ENCODE data around the gene FAM107B.

FAM107B gene

GRCh38 chr10:14618674-14619073 lies 156.0 kb downstream of the FAM107B start:
- no peak for DNase-seq

DNA sequence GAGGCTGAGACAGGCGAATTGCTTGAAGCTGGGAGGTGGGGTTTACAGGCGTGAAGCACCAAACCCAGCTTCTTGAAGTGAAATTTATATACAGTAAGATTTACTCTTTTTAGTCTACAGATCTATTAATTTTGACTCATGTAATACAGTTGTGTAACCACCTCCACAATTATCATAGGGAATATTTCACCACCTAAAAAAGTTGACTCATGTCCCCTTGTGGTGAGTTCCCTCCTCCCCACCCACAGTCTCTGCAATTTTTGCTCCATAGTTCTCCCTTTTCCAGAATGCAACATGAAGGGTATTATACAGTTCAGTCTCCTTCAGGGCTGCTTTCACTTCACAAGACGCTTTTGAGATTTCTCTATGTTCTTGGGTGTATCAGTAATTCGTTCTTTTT lies 156.8 kb downstream of the FAM107B start:
- peak; percentile 69 for DNase-seq

GRCh38 chr10:14616955-14617730 lies 157.6 kb downstream of the FAM107B start:
- peak; percentile 44 for DNase-seq

GRCh38 chr10:14616465-14616864 lies 158.2 kb downstream of the FAM107B start:
- DNase-seq: no peak

DNA sequence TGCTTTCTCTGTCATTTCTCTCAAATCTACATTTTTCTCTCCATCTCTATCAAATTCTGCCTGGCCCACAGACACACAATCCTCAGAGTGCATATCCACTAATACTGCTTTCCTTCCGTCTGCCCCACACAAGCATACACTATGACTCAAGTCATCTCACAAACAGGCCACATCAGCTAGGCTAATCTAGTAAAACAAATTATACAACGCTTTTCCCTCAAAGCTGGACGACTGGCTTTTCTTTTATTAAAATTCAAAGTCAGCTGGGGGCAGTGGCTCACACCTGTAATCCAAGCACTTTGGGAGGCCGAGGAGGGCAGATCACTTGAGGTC lies 161.1 kb downstream of the FAM107B start:
- no peak for DNase-seq

- DNase-seq: peak; percentile 67
These were observed 161.7 kb downstream of the FAM107B start for GRCh38 chr10:14612873-14613587.

GRCh38 chr10:14611968-14612693 lies 162.6 kb downstream of the FAM107B start:
- no peak for DNase-seq

GRCh38 chr10:14609178-14609577 lies 165.5 kb downstream of the FAM107B start:
- no peak for DNase-seq

DNA sequence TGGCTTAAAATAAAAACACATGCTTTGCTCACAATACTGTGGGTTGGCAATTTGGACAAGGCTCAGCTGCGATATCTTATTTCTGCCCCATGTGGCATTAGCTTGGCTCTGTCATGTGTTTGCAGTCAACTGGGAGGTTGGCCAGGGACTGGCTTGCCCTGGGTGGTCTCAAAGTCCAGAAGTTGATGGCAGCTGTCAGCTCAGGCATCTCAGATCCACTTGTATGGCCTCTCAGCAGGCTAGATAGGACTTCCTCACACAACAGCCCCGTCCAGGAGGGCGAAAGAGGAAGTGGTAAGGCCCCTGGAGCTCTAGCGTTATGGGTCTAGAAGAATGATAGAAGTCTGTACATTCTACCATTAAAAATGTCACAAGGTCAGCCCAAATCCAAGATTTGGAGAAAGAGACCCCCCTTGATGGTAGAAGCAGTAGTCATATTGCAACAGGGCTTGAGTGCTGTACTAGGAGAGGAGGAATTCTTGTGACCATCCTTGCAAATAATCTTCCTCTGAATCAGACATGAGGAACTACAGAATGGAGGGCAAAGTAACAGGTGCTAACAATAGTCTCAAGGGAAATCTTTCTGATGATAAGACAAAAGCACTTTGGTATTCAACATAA lies 166.2 kb downstream of the FAM107B start:
- peak; percentile 91 for DNase-seq

DNA sequence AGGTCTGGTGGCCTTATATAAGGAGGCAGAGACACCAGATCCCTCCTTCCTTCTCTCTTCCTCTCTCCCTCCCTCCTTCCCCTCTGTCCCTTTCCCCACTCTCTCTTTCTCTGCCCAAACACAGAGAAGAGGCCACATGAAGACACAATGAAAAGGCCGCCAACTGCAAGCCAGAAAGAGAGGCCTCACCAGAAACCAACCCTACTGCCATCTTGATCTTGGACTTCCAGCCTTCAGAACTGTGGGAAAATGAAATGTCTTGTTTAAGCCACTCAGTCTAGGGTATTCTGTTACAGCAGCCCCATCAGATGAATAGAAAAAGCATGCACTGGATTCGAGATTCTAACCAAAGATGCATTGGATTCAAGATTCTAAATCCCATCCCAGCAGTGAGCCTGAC lies 168.1 kb downstream of the FAM107B start:
- no peak for DNase-seq

GRCh38 chr10:14605231-14605925 lies 169.3 kb downstream of the FAM107B start:
- no peak for DNase-seq

DNA sequence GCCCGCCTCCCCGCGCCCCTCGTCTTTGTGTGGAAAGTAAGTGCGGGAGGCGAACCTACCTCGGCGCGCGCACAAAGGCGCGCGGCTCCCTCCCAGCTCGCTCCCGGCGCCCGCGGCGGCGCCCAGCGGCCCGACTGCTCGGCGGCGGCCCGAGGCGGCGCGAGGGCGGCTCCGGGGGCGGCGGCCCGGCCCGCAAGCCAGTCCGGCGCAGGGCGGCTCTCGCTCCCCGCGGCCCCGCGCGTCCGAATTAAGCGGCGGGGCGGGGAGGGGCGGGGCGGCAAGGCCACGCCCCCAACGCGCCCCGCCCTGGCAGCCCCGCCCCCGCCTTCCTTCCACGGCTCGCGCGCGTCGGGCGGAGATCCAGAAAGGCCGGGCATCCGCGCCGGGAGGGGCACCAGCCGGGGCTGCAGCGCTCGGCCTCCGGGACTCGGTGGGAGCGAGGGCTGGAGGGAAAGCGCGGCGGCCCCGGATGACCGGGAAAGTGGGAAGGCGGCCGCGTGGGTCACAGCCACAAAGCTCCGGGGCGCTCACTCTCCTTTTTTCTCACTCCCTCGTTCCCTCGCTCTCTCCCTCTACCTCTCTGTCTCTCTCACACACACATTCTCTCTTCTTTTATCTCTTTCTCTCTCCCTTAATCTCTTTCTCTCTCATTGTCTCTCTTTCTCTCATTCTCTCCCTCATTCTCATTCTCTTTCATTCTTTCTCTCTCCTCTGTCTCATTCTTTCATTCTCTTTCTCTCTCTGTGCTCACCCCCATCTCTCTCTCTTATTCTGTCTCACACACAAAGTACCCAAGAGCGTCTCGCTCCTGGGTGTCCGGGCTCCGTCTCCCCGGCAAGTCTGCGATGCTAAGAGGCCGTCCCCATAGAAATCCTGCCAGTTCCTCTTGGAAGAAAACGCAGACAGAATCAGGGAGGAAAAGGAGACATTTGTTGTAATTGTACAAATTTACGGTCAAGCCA lies 170.2 kb downstream of the FAM107B start:
- DNase-seq: peak; percentile 87

GRCh38 chr10:14603534-14604102 lies 171.1 kb downstream of the FAM107B start:
- DNase-seq: peak; percentile 46

- no peak for DNase-seq
These were observed 171.7 kb downstream of the FAM107B start for GRCh38 chr10:14602807-14603533.

GRCh38 chr10:14601872-14602725 lies 172.6 kb downstream of the FAM107B start:
- peak; percentile 67 for DNase-seq

DNA sequence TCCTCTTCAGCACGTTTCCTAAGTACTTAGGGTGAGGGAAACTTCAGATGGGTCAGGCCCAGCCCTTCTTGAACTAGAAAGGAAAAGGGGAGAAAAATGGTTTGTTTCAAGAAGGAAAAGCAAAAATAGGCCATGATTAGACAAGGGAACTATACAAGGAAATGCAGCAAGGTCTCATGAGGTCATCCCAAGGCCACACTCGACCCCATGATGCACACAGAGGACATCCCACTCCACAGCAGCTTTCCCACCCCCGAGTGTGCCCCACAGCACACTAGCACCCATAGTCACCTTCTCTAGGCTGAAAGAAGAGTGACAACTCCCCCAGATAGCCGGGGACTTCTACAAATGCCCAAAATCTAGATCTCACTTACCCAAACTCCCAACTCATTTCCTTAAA lies 173.4 kb downstream of the FAM107B start:
- no peak for DNase-seq

DNA sequence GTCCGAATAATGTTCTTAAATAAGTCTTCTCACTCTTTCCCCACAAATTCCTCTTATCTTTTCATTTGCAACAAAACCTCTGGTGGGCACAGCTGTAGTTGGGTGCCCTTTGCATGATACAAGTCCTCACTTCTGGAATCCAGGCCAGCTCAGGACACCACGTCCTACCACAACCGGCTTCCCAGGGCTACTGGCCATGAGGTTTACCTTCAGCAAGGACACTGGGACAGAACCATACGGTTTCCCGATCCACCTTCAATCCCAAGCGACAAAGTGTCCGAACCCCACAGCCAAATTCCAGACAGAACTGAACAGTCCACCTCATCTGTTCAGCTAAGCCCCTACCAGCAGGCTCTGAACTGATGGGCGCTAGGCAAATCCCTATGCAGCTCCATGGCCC lies 174.6 kb downstream of the FAM107B start:
- no peak for DNase-seq

DNA sequence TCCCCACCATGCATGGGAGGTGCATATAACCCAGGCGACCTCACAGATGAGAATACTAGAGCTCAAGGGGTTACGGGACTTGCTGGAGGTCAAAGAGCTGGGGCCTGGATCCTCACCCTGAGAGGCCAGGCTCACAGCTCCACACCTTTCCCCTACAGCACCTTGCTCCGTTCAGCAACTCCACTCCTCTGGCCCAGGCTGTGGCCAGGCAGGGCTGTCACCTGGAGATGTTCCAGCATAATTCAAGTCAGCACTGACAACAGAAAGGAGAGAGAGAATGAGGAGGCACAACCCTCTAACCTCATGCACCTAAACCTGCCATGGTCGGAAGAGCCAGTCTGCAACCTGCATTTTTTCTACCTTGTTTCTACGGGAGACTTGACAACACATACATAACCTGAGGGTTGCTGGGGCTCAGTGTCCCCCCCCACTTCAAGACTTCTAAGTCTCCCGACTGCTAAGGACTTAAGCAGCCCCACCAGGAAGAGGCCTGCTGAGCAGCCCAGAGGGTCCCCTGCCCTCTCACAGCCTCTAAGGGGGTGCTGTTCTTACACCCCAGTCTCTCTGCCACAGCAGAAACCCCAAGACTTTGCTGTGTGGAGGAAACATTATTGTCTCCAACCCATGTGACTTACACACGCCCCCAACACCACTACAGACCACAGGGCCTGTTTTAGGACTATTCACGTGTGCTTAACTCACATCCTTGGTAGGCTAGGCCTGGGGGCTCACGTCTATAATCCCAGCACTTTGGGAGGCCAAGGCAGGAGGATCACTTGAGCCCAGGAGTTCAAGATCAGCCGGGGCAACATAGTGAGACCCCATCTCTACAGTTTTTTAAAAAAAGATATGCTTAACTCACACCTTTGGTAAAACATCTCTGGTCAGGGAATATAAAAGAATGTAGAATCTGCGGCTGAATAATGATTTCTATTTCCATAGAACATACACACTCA lies 175.6 kb downstream of the FAM107B start:
- DNase-seq: no peak
